GM21723 (cell line): ENCODE measurements around the gene AP2B1.

Experiments used
- ATAC-seq: cut with Tn5 transposase; IDR thresholded peaks from one replicate; pipeline ENCODE4 v1.9.1; 2021; ENCODE audit warnings: mild to moderate bottlenecking, moderate library complexity; ENCODE audit not compliant: unreplicated experiment

The AP2B1 gene

GRCh38 chr17:35621768-35622167 is 34.6 kb downstream of the AP2B1 start:
- ATAC-seq = no peak

- no peak for ATAC-seq
Measured at GRCh38 chr17:35627417-35627816, 40.3 kb downstream of the AP2B1 start.

DNA sequence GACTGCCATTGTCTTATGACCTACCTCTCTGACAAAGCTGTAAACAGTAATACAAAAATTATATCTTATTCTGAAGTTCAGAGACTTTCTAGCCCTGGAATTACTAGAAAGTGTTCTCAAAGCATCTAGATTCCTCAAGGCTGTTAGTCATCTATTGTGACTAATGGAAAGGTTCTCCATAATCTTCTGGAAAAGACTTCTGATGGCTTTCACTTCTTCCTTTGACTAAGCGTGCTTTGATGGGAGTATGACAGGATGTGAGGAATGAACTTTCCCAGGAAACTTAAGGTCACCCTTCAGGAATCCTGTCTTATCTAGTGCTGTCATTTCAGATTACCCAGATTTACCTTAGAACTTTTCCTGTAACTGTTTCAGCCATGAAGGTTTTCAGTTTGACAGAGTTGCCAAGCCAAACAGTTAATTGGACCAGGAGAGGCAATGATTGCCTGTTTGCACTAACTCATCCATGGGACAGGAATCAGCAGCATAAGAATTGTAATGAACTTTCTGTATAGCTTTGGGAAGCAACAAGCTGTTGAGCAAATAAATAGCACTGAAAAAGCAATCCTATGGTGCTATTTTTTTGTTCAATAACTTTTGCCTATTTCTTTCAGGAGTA is 43.5 kb downstream of the AP2B1 start:
- ATAC-seq = no peak

DNA sequence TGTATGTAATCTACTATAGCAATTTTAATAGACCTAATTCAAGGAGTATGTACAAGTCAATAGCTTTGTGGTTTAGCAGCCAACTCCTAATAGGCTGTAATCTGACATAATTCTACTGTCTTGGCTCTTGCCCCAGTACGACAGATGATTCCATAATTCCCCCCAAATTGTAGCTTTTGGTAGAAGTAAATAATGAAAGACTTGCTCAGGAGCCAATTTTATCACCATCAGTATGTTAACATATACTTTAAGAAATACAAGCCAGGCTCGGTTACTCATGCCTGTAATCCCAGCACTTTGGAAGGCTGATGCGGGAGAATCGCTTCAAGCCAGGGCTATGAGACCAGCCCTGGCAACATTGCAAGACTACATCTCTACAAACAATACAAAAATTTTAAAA is 53.9 kb downstream of the AP2B1 start:
- ATAC-seq = no peak

- no peak for ATAC-seq
Measured at GRCh38 chr17:35645923-35646322, 58.8 kb downstream of the AP2B1 start.

GRCh38 chr17:35651467-35651866 is 64.3 kb downstream of the AP2B1 start:
- no peak for ATAC-seq

GRCh38 chr17:35653619-35654361 is 66.7 kb downstream of the AP2B1 start:
- ATAC-seq = no peak

DNA sequence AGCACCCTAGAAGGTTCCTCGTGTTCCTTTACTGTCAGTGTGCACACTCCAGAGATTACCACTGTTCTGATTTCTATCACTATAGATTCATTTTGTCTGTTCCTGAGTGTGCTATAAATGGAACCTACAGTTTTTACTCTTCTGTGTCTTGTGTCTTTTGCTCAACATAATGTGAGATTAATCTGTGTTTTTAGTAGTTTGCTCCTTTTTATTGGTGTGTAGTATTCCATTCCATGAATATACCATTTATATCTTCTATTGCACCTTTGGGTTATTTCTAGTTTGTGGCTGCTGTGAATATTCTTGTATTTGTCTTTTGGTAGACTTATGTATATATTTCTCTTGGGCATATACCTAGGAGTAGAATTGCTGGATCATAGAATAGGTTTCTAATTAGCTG is 68.2 kb downstream of the AP2B1 start:
- ATAC-seq = no peak

DNA sequence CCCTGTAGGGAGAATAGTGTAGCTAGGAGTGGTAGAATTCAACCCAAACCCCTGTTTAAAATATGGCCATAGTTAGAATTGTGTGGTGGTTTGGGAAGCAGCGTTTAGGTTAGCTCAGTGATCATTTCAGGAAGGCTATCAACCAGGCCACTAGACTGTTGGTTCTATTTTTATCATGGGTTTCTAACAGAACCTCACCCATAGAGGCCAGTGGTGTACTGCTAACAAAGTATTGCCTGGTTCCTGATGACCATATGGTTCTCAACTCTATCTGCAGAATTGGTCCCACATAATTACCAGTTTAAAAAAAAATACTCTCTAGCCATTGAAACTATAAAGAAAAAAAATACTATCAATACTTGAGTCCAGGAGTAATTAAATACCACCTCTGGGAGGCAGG is 73.8 kb downstream of the AP2B1 start:
- no peak for ATAC-seq

GRCh38 chr17:35664685-35665084 is 77.6 kb downstream of the AP2B1 start:
- no peak for ATAC-seq

DNA sequence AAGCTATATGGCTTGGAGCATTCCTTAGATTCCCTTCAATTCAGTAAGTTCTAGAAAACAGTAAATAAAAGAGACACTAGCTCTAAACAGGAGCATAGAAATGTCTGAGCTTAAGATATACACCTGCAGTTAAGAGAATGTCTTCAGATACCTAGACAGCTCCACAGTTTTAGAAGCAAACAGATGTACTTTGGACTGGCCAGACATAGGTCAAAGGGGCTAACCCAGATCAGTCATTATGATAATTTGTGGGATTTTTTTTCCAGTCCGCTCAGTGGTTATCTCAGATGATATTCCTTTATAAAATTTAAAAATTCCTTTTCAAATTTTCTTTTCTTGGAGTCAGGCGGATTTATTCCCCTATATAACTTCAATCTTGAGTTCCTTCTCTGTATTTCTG is 78.5 kb downstream of the AP2B1 start:
- ATAC-seq = no peak

DNA sequence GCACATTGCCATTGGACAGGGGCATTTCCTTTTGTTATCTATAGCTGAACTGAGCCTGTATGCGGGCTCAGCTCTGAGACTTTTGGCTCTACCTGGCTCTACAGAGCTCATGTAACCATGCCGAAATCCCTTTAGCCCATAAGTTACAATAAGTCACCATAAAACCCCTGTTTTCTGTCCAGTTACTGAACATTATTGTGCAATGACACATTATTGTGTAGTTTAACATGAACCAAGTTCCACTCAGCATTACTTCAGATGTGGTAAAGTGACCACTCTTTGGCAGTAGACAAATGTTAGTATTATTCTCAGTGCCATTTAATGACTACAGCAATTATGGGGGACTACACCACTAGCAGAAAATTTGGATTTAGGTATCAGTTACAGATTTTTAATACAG is 78.9 kb downstream of the AP2B1 start:
- ATAC-seq = no peak

DNA sequence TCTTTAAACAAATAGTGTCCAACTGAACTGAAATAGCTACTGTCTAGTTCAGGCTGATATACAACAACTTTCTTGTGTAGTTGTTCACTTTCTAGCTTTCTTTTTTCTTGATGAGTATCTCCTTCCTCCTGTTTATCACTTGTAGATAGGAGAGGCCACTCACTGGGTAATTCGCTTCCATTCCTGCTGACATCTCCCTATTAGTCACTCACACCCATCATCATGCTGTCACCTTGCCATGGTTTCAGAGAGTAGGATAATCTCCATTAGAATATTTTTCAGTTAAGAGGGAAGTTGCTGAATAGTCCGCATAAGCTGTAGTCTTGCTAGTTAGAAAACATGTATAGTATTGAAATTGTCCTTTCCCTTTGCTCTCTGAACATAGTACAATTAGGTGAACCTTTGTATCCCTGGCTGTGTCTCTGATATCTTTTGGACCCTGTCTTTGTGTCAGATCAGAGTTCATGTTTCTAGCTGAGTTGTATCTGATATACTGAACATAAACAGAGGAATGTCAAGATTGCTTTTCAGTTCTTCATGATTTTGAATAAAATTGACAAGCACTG is 79.9 kb downstream of the AP2B1 start:
- ATAC-seq = no peak

DNA sequence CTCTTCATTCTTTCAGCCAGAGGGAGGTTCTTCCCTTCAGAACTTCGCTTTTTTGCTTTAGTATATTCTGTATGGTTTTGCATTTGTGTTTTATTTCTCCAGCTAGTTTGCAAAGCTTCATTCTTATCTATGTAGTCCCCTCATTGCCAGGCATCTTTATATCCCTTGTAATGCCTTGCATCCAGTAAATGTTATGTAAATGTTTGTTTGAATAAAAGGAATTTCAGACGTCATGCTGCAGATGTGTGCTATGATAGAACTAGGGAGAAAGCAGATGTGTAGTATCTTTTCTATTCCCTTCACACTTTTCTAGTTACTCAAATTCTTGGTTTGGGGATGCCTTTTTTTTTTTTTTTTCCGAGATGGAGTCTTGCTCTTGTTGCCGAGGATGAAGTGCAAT is 81.7 kb downstream of the AP2B1 start:
- no peak for ATAC-seq

GRCh38 chr17:35674552-35674951 is 87.4 kb downstream of the AP2B1 start:
- no peak for ATAC-seq

- ATAC-seq = no peak
Measured at GRCh38 chr17:35676441-35676840, 89.3 kb downstream of the AP2B1 start.

DNA sequence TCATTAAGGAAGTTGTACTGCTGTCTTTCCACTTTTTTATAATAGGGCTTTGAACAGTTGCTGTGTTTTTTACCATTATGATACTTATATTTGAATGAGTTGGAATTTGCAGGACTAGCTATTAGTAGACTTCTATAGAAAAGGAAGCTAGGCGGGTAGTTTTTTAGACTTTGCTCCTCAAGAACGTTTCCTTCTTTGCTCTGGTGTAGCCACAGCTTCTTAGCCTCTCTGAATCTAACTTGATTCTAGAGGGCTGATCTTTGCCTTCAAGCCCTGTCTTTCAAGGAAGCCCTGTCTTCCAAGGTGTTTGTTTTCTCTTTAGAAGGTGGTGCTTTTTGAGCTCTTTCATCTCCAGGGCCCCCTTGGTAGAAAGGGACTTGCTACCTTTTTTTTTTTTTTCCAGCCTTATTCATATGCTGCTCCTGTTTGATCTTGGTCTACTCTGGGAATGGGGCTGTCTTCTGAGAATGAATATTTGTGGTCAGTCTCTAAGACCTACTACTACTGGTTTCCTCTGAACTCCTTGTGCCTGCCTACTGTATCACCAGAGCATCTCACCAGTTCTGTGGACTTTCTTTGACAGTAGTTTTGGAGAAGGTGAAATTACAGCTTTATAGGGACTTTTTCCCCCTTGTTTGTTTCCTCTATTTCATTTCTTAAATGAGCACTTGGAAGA is 92.0 kb downstream of the AP2B1 start:
- no peak for ATAC-seq

- ATAC-seq = no peak
Measured at GRCh38 chr17:35683591-35683990, 96.5 kb downstream of the AP2B1 start.

DNA sequence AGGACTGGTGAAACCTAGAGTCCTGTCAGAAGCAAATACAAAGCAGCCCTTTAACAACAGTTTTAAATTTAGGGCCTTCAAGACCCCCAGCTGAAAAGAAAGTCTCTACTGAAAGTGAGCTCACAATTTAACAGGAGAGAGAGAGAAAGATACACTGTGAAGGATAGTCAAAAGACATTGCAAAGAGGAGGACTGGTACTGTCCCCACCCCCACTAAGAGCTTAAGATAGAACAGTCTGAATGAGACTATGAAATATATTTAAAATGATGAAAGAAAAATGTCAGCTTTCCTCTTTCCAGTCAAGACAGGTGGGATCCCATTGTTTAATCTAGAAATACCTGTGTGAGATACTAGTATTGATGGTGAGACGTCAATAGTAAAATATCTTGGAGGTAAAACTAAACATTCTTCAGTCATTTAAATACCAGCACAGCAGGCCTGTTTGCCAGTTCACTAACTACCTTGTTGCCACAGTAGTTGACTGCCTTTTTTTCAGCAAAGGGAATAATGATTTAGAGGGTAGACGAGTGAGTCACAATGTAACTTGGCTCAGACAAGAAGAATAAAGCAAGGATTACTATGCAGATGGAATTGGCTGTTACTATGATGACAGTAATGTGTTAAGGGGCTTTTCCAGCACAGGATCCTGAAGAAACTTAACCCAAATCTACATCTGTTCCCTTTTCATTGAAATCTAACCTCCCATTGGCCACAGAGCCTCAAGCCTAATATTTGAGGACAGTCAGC is 97.1 kb downstream of the AP2B1 start:
- ATAC-seq = no peak

DNA sequence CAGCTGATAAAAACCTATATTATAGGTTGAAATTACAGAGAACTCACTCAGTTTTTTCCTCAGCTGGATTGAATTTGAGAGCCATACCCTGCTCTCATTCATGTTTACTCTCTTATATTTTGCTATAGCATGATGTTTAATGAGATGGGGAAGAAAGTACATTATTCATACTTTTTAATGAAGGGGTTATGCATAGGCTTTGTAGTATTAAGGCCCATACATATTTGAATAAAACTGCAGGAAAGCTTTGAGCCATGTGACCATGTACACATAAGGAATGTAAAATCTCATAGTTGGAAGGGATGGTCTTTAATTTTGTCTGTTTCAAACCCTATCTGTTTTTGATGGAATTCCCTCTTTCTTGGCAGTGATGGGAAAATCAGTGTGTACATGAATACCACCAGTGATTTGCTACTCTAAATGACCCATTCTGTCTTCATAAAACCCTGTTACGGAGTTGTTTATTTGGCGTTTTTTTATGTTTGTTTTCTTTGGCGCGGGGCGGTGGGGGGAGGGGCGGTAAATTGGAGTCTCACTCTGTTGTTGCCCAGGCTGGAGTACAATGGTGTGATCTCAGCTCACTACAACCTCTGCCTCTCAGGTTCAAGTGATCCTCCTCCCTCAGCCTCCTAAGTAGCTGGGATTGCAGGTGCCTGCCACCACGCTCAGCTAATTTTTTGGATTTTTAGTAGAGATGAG is 105.5 kb downstream of the AP2B1 start:
- no peak for ATAC-seq

GRCh38 chr17:35693662-35694061 is 106.5 kb downstream of the AP2B1 start:
- ATAC-seq = no peak
